DMS53 treated with DMSO at 0.1 percent for 48 hours (cell line): ENCODE measurements around the gene C15orf40.
A peak's percentile ranks its signal among the peaks of the same experiment; 100 is the strongest.
"Not testable (repeated sequence)": the region's sequence is repeated elsewhere in the genome, so short reads cannot be mapped to it uniquely, and the experiment has no call there.

Source experiments
- DNase-seq: peaks from one replicate; lab custom pipeline; 2025; ENCODE audit not compliant: unreplicated experiment; lab: John Stamatoyannopoulos, UW

C15orf40 gene

GRCh38 chr15:82952158-82953081, 59.0 kb downstream of the C15orf40 start, which contains the start of gene HOMER2:
HOMER2 (minus strand) TSS chr15:82952720; CDS start chr15:82952535, 185 bp downstream.
- DNase-seq: peak; percentile 8

GRCh38 chr15:82951472-82952157, 59.8 kb downstream of the C15orf40 start:
- no peak for DNase-seq

GRCh38 chr15:82950746-82951370, 60.6 kb downstream of the C15orf40 start:
- DNase-seq: no peak

GRCh38 chr15:82950295-82950694, 61.1 kb downstream of the C15orf40 start:
- DNase-seq: no peak

GRCh38 chr15:82946155-82946701, 65.2 kb downstream of the C15orf40 start:
- no peak for DNase-seq

GRCh38 chr15:82945326-82945725, 66.1 kb downstream of the C15orf40 start:
- no peak for DNase-seq

- DNase-seq: no peak
Observed at GRCh38 chr15:82944821-82945220, 66.6 kb downstream of the C15orf40 start.

GRCh38 chr15:82944056-82944455, 67.4 kb downstream of the C15orf40 start:
- no peak for DNase-seq

- DNase-seq: no peak
Observed at GRCh38 chr15:82943176-82943575, 68.3 kb downstream of the C15orf40 start.

- DNase-seq: no peak
Observed at GRCh38 chr15:82942691-82943090, 68.7 kb downstream of the C15orf40 start.

- not testable (repeated sequence) for DNase-seq
Observed at GRCh38 chr15:82939678-82940077, 71.8 kb downstream of the C15orf40 start.
